ENCODE measurements around the gene PHF21A.

PHF21A gene

DNA sequence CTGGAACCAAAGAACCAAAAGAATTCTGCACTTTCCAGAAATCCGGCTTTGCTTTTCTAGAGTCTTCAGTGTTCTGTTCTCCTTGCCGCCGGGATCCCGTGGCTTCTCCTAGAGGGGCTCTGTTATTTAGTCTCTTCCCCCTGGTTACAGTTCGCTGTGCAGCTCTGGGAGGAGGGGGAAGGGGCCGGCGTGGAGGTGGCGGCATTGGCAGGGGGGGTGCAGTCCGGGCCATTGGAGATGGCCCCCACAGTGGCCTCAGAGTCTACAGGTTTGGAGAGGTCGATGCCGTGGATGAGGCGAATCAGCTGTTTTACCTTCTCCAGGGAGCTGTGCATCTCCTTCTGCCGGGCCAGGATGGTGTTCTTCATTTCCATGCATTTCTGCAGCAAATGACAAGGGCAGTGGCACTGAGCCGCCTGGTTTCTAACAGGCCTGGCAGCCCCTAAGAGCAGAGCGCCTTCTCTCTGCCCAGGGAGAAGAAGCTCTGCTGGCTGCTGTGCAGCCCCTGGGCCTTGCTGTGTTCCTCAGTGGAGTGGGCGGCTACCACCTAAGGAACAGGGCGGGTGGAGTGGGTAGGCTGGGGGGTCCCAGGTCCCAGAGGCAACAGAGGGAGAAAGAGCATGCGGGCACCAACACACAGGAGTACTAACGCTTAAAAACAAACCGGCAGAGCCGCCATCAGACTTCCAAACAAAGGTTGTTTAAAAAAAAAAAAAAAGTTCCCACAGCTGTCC is 187.2 kb downstream of the PHF21A start:
- DNase-seq (ENCODE audit: low read depth) = no peak

DNA sequence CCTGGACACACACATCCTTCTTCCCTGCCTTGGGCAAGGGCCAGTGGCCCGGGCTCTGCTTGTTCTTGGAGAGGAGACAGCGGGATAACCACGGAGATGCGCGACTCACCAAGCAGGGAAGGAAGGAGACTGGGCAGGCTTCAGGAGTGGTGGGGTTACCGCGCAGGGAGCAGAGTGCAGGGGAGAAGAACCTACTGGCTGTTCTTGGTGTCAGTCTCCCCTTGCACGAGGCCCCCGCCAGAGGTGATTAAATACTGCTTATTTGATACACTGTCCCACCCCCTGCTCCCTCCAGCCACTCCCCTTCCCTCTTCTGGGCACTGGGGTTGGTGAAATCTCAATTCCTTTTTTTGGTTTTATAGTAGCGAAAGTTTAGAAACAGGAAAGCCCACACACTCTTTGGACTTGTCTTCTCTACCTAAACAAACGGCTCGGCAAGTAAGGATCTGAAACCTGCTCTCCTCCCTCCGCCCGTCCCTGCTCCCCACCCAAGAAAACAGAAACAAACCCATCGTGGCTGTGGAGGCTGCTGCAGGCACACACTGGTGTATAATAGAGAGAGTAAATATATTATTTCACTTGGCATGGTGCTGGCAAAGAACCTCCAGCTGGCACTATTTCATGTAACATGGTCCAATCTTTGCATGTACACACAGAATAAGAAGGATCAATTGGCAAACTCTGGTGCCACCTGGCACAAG is 188.0 kb downstream of the PHF21A start:
- no peak for DNase-seq (ENCODE audit: low read depth)

DNA sequence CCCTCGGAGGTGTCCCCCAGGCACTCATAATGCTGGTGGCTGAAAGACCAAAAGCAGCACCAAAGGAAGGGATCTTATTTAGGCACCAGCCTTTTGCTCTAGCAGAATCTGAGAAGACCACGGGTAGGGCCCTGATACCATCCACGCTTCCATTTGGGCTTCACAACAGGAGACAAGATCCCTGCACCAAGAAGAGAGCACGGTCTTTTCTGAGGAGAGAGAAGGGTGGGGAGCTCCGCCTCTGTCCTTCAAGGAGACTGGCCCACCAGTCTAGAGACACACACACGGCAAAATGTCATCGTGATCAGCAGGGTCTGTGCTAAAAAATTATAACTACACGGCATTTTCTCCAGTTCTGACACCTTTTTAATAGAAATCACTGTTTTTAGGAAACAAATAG is 189.0 kb downstream of the PHF21A start:
- DNase-seq (ENCODE audit: low read depth) = no peak

DNA sequence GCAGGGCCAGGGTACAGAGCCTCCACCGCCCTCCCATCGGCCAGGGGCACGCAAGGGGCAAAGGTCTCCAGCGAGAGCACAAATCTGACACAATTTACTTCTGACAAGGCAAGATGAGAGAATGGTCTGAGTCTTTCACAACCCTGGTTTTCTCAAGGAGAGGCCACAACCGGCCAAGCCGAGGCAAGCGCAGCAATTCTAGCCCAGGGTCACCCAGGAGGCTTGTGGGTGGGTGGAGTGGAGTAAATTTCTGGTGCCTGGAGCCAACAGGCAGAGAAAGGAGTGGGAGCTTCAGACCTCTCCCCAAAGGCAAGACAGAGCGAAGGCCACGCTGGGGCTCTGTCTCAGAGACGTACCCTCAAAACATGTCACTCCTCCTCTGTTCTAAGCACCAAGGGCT is 189.5 kb downstream of the PHF21A start:
- DNase-seq (ENCODE audit: low read depth) = no peak

DNA sequence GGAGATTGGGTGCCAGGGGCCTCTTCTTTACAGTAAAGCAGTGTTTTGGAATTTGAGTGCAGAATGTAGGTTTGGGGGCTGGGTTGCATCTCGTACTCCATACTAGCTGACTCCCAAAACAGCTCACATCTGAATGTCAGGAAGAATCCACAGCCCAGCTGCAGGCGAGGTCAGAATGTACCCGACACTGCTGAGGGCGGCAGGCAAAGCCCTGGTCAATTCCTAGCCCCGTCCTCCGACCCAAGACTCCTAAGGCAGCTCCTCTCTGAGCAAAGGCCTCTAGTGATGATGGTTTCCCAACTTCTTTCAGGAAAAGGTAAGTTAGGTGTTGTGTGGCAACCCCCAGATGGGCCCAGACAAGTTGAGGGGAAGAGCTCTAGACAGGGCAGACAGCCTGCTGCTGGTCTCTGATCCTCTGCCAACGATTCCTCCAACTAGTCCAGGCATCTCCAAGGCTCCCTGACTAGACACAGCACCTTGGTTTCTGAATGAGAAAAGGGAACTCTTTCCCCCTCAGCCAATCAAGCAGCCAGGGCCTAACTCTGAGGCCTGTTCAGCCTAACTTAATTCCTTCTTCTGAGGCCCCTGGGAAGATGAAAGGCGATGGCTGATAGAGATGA is 190.2 kb downstream of the PHF21A start:
- no peak for DNase-seq (ENCODE audit: low read depth)

DNA sequence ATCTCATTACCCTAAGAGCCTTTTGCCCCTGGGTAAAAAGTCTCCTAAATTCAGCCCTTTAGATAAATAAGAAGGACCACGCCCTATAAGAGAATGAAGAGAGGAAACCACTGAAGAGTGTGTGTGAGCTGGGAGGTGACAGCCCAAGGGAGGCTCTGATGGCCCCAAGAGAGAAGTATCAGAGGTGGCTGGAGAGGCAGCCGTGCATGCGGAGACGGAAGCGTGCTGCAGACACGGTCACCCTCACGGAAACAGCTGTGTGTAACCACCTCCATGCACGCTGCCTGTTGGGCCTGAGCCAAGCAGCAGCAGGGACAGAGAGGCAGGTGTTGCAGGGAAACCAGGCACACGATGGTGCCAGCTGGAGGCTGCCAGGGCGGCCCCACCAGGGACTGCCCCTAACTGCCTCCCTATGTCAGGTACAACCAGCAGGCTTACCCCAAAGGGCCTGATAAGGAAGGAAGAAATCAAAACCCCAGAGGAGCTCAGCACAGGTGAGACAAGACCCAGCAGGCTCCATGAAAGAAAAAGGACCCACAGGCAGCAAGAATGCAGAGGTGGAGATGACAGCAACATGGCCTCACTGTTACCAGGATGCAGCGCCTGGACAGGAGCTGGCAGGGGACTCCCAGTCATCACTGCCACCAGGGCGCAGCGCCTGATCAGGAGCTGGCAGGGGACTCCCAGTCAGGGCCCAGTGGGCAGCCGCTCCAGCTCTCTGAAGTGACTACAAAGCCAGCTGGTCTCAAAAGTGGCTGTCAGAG is 191.0 kb downstream of the PHF21A start:
- DNase-seq (ENCODE audit: low read depth) = no peak

DNA sequence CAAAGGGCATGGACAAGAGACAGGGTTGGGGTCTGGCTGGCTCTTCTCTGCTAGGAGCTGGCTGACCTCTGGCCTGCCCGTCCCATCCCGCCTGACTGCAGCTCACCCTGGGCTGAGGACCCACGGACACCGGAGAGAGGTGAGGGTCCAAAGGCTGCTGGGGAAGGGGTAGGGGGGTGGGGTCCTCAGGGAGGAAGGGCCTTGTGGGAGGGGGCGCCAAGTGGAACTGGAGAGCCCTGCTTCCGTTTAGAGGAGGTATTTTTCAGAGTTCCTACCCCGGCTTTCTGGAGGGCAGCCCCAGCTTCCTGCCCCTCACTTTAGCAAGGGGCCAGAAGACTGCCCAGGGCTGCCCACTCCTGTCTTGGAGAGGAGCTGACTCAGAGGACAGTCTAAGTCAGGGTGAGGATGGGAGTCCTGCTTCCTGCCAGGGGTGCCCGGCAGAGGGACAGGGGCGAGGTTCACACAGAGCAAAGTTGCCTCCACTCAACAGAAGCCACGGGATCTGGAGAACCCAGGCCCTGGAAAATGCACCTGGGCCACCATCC is 191.7 kb downstream of the PHF21A start:
- DNase-seq (ENCODE audit: low read depth) = no peak

DNA sequence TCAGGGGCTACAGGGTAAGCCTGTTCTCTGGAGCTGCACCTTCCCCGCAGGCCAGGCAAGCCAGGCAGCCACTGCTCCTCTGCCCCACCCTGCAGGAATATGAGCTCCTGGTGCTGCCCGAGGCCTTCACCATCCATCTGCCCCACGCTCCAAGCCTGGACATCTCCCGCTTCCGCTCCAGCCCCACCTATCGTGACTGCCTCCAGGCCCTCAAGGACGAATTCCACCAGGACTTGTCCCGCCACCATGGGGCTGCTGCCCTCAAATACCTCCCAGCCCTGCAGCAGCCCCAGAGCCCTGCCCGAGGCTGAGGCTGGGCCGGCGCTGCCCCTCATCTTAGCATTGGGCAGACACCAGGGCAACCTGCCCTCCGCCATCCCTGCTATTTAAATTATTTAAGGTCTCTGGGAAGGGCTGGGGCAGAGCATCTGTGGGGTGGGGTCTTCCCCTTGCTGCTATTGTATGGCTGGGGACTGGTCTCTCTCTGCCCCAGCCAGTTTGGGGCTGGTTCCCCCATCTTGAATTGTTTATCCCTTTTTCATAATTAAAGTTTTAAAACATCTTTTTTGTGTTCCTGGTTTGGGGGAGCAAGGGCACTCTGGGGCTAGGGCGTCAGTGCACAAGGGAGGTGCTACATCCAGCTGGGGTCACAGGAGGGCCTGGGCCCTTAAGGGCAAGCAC is 192.6 kb downstream of the PHF21A start:
- no peak for DNase-seq (ENCODE audit: low read depth)

DNA sequence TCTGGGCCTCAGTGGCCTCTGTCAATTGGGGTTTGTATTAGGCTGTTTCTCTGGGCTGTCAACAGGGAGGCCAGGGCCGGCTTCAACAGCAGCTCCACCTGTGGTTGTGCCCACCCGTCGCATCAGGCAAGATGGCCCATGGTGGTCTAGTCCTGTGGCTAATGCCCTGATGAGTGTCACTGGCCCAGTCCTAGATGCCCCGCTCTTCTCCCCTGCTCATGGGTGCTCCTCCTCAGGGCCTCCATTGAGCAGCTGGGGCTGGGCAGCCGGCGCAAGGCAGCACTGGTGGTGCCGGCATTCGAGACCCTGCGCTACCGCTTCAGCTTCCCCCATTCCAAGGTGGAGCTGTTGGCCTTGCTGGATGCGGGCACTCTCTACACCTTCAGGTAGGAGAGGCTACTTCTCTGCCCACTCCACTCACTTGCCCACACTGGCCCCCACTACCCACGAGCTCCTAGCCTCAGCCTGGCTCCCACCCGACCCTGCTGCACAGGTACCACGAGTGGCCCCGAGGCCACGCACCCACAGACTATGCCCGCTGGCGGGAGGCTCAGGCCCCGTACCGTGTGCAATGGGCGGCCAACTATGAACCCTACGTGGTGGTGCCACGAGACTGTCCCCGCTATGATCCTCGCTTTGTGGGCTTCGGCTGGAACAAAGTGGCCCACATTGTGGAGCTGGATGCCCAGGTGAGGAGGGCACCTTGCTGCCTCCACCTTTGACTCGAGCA is 193.4 kb downstream of the PHF21A start:
- no peak for DNase-seq (ENCODE audit: low read depth)

DNA sequence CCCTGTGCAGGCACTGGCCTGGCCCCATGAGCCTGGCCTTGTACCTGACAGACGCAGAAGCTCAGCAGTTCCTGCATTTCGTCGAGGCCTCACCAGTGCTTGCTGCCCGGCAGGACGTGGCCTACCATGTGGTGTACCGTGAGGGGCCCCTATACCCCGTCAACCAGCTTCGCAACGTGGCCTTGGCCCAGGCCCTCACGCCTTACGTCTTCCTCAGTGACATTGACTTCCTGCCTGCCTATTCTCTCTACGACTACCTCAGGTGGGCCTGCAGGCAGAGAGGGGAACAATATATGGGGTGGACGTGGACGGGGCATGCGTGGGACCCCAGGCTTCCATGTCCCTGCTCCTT is 193.9 kb downstream of the PHF21A start:
- DNase-seq (ENCODE audit: low read depth) = no peak

DNA sequence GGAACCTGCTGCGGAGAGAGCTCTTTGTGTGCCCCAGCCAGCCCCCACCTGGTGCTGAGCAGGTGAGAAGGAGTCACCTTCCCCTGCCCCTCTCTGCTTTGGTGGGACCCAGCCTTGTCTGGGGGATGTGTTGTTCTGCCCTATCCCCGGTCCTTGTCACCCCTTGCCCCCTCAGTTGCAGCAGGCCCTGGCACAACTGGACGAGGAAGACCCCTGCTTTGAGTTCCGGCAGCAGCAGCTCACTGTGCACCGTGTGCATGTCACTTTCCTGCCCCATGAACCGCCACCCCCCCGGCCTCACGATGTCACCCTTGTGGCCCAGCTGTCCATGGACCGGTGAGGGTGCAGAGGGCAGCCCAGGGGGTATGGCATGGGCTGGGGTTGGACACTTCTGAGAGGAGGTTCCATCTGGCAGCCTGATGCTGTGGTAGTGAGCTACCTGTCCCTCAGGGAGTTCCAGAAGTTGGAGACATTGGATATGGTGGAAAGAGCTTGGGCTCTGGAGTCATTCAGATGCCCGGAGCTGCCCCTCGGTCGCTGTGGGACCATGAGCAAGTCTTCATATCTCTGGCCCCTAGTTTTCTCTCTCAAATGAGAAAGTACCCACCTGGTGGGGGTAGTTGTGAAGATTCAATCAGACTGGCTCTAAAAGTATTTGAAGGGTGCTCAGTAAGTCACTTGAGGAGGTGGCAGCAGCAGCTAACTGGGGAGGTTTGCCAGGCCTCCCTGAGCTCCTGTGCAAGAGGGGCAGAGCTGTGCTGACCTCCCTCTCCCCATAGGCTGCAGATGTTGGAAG is 194.5 kb downstream of the PHF21A start:
- DNase-seq (ENCODE audit: low read depth) = no peak

DNA sequence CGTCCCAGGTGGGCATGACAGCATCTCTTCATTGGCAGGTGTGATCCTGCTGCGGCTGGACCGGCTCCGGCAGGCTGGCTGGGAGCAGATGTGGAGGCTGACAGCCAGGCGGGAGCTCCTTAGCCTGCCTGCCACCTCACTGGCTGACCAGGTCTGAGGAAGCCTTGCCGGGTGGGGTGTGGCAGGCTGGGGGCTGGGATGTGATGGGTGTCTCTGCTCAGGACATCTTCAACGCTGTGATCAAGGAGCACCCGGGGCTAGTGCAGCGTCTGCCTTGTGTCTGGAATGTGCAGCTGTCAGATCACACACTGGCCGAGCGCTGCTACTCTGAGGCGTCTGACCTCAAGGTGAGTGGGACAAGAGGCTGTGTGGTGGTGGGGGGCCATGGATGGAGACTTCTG is 195.3 kb downstream of the PHF21A start:
- DNase-seq (ENCODE audit: low read depth) = no peak

DNA sequence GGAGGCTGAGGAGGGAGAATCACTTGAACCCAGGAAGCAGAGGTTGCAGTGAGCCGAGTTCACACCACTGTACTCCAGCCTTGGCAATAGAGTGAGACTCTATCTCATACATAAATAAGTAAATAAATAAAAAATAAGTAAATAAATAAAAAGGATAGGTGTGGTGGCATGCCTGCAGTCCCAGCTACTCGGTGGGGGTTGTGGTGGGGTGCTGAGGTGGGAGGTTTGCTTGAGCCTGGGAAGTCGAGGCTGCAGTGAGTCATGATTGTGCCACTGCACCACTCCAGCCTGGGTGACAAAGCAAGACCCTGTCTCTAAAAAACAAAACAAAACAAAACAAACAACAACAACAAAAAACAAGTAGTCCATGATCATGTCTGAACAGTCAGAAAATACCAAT is 195.7 kb downstream of the PHF21A start:
- DNase-seq (ENCODE audit: low read depth) = no peak

DNA sequence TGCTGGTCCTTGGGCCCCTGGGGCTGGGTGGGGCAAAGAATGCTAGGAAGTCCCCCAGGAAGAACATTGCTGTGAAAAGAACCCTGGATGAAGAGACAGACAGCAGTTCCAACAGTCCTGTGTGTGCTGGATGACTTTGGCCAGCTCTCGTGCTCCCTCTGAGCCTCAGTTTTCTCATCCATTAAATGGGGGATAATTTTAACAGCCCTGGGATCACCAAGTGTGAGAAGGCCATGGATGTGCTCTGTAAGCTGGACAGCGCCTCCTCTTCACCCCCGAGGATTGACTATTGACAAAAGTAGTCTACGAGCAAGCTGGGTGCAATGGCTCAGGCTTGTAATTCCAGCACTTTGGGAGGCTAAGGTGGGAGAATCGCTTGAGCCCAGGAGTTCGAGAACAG is 196.3 kb downstream of the PHF21A start:
- no peak for DNase-seq (ENCODE audit: low read depth)

DNA sequence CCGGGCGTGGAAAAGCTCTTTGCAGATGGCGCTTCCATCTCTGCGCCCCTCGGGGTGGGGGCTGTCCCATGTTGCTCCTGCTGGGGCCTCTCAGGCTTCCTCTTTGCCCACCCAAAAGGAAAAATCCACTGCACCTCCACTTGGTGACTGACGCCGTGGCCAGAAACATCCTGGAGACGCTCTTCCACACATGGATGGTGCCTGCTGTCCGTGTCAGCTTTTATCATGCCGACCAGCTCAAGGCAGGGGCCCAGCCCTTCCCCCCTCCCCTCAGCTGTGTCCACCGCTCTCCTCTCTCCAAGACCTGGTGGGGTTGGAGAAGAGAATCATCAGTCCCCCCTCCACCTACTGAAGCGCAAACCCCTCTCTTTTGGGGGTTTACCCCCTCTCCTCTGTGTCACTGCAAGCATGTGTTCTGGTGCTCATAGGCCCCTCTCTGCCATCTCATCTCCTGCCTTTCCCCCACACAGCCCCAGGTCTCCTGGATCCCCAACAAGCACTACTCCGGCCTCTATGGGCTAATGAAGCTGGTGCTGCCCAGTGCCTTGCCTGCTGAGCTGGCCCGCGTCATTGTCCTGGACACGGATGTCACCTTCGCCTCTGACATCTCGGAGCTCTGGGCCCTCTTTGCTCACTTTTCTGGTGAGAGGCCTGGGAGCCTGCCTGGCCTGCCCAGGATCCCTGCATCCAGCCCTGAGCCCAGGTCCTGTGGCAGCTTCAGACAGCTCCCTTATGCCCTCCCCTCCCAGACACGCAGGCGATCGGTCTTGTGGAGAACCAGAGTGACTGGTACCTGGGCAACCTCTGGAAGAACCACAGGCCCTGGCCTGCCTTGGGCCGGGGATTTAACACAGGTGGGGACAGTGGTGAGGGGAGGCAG is 197.0 kb downstream of the PHF21A start:
- DNase-seq (ENCODE audit: low read depth) = no peak

DNA sequence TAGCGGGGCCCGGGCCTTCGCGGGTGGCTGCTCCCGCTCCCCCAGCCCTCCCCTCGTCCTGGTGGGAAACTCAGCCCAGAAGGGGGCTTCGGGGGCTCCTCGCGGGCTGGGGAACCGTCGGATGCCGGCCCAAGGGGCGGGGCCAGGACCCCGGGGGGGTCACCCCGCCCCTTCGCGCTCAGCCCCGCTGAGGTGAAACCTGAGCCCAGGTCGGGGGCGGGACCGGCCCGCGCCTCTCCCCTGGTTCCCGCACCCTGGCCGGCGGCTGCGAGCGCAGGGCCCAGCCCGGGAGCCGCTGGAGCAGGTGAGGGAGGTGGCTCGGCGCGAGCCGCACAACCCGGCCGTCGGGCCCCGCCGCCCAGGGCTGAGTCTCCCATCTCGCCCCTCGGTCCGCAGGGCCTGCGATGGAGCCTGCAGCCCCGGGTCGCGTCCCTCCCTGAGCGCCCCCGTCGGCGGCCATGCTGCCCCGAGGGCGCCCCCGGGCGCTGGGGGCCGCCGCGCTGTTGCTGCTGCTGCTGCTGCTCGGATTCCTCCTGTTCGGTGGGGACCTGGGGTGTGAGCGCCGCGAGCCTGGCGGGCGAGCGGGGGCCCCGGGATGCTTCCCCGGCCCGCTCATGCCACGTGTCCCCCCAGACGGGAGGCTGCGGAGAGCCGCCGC is 198.7 kb downstream of the PHF21A start, which contains the start of gene LARGE2:
Gene LARGE2, plus strand, starts transcription at position 232 of the 658 bp plus-strand sequence. Its CDS starts 227 bp downstream, at position 459.
- DNase-seq (ENCODE audit: low read depth) = no peak

DNA sequence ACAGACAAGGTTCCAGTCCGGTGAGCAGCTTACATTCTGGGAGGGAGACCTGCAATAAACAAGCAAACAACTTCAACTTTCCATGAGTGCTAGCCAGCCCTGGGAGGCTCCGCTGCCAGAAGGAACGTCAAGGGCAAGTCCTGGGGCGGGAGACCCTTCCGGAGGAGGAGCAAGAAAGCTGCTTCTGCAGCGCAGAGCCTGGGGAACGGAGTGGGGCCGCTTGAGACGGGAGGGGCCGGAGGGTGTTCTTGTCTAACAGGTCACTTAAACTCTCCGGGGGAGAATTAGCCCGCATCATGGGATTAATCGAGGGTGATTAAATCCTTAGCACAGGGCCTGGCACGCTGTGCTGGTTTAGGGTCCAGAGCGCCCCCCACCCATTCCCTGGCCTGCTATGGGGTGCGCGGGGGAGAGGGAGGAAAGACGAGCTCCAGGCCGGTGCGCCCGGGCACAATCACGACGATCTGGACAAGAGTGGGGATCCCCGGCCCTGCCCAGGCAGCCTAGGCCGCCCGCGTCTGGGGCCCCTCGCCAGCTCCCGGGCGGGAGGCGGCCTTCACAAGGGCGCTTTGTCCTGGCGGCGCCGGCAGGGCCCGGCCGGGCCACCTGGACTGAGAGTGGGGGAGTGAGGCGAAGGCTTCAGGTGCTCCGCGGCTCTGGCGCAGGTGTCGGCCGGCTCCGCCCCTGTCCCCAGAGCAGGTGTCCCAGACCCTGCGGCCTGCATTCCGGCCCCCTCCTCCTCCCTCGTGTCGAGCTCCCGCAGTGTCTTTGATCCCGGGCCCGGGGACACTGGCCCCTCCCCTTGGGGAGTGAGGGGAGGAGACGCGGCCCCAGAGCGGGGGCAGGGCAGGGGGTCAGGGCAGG is 199.5 kb downstream of the PHF21A start:
- DNase-seq (ENCODE audit: low read depth) = no peak
